Epithelial cell of esophagus (primary cell): ENCODE measurements around the gene SELENOK.

ENCODE experiments used
- DNase-seq: peaks from one replicate; pipeline ENCODE4 v3.0.0; 2010; ENCODE audit warnings: low read depth
- H3K4me3 ChIP-seq: 2 replicates; pipeline ENCODE4 v1.5.1; 2011; ENCODE audit warnings: mild to moderate bottlenecking, low read length, control low read depth
- CTCF ChIP-seq: IDR thresholded peaks from 2 replicates; pipeline ENCODE4 v1.5.1; 2011; ENCODE audit warnings: low read depth, mild to moderate bottlenecking, low read length, control low read depth, inconsistent platforms; ENCODE audit not compliant: insufficient read depth; ENCODE audit errors: missing control alignments

The SELENOK gene

DNA sequence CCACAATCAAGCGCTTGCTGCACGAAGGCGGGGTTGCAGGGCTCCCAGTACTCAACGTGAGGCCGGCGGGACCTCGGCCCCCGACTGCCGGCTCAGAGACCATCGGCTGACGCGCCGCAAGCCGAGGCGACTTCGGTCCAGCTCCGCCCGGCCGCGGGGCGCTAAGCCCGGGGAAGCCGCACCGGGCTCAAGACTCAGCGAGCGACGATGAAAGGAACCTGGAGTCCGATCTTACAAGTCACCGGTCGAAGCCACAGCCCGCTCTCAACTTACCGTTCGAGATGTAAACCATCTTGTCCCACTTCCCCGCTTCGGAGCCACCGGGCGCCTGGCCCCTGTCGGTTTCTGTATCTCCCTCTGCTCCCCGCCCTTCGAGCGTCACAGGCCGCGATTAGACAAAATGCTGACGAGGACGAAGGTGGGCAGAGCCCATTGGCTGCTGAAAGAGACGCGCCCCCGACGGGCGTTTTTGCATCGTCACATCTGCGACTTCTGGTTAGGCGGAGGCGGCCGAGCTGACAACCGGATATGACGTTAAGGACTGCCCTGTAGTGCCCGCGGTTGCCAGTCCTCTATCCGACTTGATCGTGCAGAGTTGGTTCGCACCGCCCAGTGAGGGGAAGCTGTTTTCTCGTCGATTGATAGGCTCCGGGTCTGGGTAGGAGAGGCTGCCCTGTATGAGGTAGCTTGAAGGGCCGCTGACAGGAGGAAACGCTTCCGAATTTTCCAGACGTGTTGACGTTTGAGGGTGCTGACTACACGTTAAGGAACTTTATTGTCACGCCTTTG is at the start of gene SELENOK:
Gene SELENOK, minus strand, starts transcription at position 363 of the 789 bp plus-strand sequence.
- no peak for TF ChIP-seq CTCF
- peak; percentile 100 for DNase-seq
- peak within 1 kb of the TSS; percentile 69 for H3K4me3 ChIP-seq

- DNase-seq = peak; percentile 41
- no peak overlapping the region for H3K4me3 ChIP-seq
- TF ChIP-seq CTCF = no peak
These were observed 49.5 kb upstream of the SELENOK start for GRCh38 chr3:53941184-53941583.

DNA sequence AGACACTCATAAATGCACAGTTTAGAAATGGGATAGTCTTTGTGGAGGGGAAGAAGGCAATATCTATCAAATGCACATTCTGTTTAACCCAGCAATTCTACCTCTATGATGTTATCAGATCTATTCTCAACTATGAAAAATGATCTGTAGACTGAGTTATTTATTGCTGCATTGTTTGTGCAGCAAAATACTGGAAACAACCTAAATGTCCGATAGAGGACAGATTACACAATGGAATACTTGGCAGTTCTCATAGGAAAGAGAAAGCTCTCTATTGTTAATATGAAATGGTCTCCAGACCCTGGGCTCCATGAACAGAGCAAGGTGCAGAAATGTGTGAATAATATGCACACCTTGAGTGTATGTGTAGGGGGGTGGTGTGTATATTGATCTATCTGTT is 49.0 kb upstream of the SELENOK start:
- H3K4me3 ChIP-seq = no peak overlapping the region
- no peak for DNase-seq
- TF ChIP-seq CTCF = no peak

DNA sequence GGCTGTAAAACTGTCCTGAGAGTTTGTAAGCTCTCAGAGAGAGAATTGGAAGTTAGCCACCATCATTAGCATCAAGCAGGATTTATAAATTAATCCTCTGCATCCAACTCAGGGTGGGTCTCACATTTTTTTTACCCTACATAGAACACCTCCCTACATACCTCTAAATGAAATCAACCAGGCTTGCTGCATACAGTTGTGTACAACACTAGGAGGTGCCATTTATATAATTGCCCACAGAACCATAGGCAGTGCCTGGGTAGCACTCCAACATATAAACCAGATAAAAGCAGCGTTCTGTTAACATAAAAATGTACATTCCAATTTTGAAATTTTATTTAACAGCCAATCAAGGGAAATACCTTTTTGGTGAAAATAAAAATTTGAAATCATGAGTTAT is 48.2 kb upstream of the SELENOK start:
- DNase-seq = no peak
- TF ChIP-seq CTCF = no peak
- no peak overlapping the region for H3K4me3 ChIP-seq

- DNase-seq = no peak
- H3K4me3 ChIP-seq = no peak overlapping the region
- no peak for TF ChIP-seq CTCF
These were observed 47.5 kb upstream of the SELENOK start for GRCh38 chr3:53939086-53939582.

GRCh38 chr3:53938645-53939044 is 47.0 kb upstream of the SELENOK start:
- no peak overlapping the region for H3K4me3 ChIP-seq
- peak; percentile 93 for TF ChIP-seq CTCF
- peak; percentile 59 for DNase-seq

GRCh38 chr3:53936347-53936746 is 44.7 kb upstream of the SELENOK start:
- no peak overlapping the region for H3K4me3 ChIP-seq
- peak; percentile 65 for DNase-seq
- no peak for TF ChIP-seq CTCF
